Measurements from ENCODE around the gene PBOV1.

GRCh38 chr6:138245751-138246150 is 27.5 kb upstream of the PBOV1 start:
- TF ChIP-seq CTCF (IDR thresholded peaks at IDR 0.05) (no peak), POLR2A (IDR thresholded peaks at IDR 0.05) (no peak)

All from thyroid gland (tissue), 4 donors.